IPS-20b (cell line): Measurements from ENCODE around the gene ROGDI.

Experiments used
- H3K27ac ChIP-seq: one replicate; pipeline ENCODE4 v1.5.1; 2013; ENCODE audit warnings: low read length
- H3K27me3 ChIP-seq: 2 replicates; pipeline ENCODE4 v1.6.1; 2013; ENCODE audit warnings: mild to moderate bottlenecking, low read length, inconsistent platforms; ENCODE audit not compliant: insufficient read depth
- H3K36me3 ChIP-seq: 2 replicates; pipeline ENCODE4 v1.6.1; 2013; ENCODE audit warnings: low read depth, mild to moderate bottlenecking, inconsistent platforms, low read length, moderate library complexity; ENCODE audit not compliant: insufficient read depth
- H3K4me1 ChIP-seq: 2 replicates; pipeline ENCODE4 v1.6.1; 2013; ENCODE audit warnings: mild to moderate bottlenecking, control low read depth, inconsistent platforms, low read length, moderate library complexity; ENCODE audit not compliant: insufficient read depth
- H3K4me3 ChIP-seq: 2 replicates; pipeline ENCODE4 v1.5.1; 2013; ENCODE audit warnings: mild to moderate bottlenecking, low read length, inconsistent platforms
- H3K9ac ChIP-seq: 2 replicates; pipeline ENCODE4 v1.6.1; 2013; ENCODE audit warnings: low read depth, mild to moderate bottlenecking, inconsistent platforms, low read length, moderate library complexity
- H3K9me3 ChIP-seq: 2 replicates; pipeline ENCODE4 v1.6.1; 2013; ENCODE audit warnings: mild to moderate bottlenecking, low read depth, low read length, inconsistent platforms; ENCODE audit not compliant: insufficient read depth

The ROGDI gene

GRCh38 chr16:4772351-4772750, 30.1 kb downstream of the ROGDI start:
- Histone ChIP-seq H3K9me3 (no peaks in the 10 kb centered on the region), H3K27ac (no peak overlapping the region), H3K4me3 (no peak overlapping the region), H3K27me3 (no peaks in the 10 kb centered on the region), H3K9ac (no peak overlapping the region), H3K36me3 (no peaks in the 10 kb centered on the region), H3K4me1 (peaks cover 3% of the 10 kb centered on the region; the same call in 1 of the 2 replicates)

- no peaks in the 10 kb centered on the region for H3K36me3 ChIP-seq
- H3K9me3 ChIP-seq, result no peaks in the 10 kb centered on the region
- no peak overlapping the region for H3K27ac ChIP-seq
- peaks cover 3% of the 10 kb centered on the region; the same call in 1 of the 2 replicates for H3K4me1 ChIP-seq
- no peak overlapping the region for H3K4me3 ChIP-seq
- H3K9ac ChIP-seq, result no peak overlapping the region
- no peaks in the 10 kb centered on the region for H3K27me3 ChIP-seq
Measured at GRCh38 chr16:4771646-4772045, 30.8 kb downstream of the ROGDI start.

- Histone ChIP-seq H3K4me3 (peak overlapping the region; percentile 64; the same call in 1 of the 2 replicates), H3K36me3 (peaks cover 10% of the 10 kb centered on the region), H3K27ac (no peak overlapping the region), H3K4me1 (peaks cover 3% of the 10 kb centered on the region; the same call in 1 of the 2 replicates), H3K27me3 (no peaks in the 10 kb centered on the region), H3K9me3 (no peaks in the 10 kb centered on the region), H3K9ac (peak overlapping the region; percentile 74; the same call in 1 of the 2 replicates)
Measured at GRCh38 chr16:4769306-4769638, 33.2 kb downstream of the ROGDI start.

DNA sequence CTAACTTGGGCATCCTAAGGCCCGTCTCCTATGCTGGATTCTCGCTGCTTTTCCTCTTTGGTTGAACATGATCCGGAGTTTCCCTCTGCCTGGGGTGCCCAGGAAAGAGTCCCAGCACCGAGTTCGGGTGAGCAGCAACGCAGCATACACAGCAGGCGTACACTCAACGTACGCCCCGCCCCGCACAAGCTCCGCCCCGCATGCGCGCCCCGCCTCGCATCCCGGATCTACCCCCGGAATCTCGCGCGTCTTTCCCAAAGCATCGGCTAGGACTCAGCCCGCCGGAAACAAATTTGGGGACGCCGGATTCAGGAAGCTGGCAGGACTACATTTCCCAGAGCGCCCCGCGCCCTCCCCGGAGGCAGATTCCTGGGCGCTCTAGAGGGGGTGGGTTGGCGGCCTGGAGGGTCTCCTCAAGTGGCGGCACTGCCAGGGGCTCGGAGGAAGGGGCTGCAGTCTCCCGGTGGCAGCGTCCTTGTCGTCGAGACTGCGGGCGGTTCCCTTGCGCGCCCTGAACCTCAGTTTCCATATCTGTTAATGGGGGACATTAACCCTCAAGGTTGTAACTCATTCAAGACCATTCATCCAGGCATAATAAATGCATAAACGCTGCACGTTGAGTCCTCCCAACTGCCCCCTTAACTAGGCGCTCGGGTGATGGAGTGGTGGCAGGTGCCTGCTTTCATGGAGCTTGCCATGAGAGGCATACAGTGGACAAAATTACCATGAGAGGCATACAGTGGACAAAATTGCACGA, 33.7 kb downstream of the ROGDI start:
- Histone ChIP-seq H3K4me3 (peak overlapping the region; percentile 64), H3K27me3 (no peaks in the 10 kb centered on the region), H3K27ac (no peak overlapping the region), H3K4me1 (peaks cover 3% of the 10 kb centered on the region; the same call in 1 of the 2 replicates), H3K9ac (peak overlapping the region; percentile 74; the same call in 1 of the 2 replicates), H3K36me3 (peaks cover 15% of the 10 kb centered on the region), H3K9me3 (no peaks in the 10 kb centered on the region)

- Histone ChIP-seq H3K36me3 (peaks cover 22% of the 10 kb centered on the region), H3K9me3 (no peaks in the 10 kb centered on the region), H3K27me3 (no peaks in the 10 kb centered on the region), H3K4me1 (peaks cover 3% of the 10 kb centered on the region; the same call in 1 of the 2 replicates), H3K9ac (peak overlapping the region; percentile 63; the same call in 1 of the 2 replicates), H3K27ac (no peak overlapping the region), H3K4me3 (peak overlapping the region; percentile 64)
Measured at GRCh38 chr16:4767872-4768548, 34.4 kb downstream of the ROGDI start.

DNA sequence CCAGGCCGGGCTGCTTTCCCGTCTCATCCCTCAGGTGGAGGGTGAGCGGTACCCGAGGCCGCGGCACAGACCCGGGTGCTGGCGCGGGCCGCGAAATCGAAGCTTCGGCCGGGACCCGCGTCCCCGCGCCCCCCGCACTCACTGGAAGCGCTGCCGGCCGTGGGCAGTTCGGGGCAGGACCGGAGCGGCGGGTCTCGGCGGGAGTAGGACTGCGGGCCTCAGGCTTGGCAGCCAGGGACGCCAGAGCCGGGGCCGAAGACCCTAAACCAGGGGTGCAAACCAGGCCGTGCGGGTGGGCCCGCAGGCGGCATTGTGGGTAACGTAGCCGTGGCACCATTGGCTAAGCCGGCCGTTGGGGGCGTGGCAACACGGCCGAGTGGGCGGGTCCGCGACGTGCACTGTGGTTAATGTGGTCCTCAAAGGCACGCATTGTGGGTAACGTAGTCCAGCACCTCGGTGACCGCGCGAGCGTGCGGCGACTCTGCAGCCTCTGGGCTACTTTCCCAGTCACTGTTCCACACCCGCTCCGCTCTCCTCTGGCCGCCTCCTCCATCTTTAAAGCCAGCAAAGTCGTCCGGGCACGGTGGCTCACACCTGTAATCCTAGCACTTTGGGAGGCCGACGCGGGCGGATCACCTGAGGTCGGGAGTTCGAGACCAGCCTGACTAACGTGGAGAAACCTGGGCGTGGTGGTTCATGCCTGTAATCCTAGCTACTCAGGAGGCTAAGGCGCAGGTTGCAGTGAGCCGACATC, 35.4 kb downstream of the ROGDI start, which contains the start of gene ZNF500:
Gene ZNF500 (minus strand): TSS at position 288 of the 754 bp plus-strand sequence. CDS start 1,184 bp downstream, outside the sequence.
- Histone ChIP-seq H3K27ac (peak within 1 kb of the TSS; percentile 36), H3K9me3 (no peaks in the 10 kb centered on the region), H3K4me1 (peaks cover 3% of the 10 kb centered on the region; the same call in 1 of the 2 replicates), H3K9ac (peak within 1 kb of the TSS; percentile 88), H3K36me3 (peaks cover 31% of the 10 kb centered on the region), H3K4me3 (peak within 1 kb of the TSS; percentile 90), H3K27me3 (no peaks in the 10 kb centered on the region)

DNA sequence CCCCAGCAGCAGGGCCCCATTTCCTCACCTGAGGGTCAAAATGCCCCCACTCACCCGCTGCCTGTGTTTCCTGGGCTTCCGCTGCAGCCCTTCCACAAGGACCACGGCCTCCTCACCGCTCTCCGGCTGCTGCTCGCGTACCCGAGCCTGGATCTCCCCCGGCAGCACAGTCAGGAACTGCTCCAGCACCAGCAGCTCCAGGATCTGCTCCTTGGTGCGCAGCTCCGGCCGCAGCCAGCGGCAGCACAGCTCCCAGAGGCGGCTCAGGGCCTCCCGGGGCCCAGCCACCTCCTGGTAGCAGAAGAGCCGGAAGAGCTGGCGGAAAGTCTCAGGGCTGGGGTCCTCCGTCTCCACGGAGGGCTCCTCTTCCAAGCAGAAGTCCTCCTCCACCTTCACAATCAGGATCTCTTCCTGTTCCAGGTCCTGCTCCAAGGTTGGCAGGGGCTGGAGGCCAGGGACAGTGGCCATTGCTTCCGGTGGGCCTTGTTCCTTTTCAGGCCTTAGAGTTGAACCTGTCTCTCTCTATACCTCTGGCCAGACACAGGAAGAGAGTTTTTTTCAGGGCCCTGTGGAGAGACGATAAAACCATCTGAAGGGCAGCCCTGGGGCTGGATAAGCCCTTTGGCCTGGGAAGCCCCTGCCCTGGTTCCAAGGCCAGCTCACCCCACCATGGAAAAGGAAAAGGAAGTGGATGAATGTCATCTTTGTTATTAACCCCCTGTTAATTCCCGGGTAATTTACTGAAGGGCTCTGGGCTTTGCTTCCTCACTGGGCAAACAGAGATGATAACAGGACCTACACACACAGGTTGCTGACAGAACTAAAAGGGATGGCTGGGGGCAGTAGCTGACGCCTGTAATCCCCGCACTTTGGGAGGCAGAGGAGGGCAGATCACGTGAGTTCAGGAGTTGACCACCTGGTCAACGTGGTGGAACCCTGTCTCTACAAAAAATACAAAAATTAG, 36.6 kb downstream of the ROGDI start:
- Histone ChIP-seq H3K36me3 (peaks cover 38% of the 10 kb centered on the region), H3K27ac (no peak overlapping the region)

DNA sequence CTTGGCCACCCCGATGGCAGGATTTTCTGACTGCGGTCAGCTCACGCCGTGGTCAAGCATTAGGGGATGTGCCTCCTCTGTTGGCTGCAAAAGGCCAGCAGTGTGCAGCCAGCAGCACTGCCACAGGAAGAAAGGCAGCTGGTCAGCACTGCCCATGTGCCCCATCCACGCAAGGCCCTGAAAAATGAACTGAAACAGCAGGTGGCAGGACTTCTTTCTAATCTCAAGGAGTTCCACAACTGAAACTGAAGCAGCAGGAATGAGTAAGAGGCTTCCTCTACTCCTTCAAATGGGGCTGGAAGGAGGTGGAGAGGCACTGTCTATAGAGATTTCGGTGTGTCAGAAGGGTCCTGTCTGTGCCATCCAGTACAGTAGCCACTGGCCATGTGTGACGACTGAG, 38.6 kb downstream of the ROGDI start:
- Histone ChIP-seq H3K4me1 (peaks cover 3% of the 10 kb centered on the region; the same call in 1 of the 2 replicates), H3K27me3 (no peaks in the 10 kb centered on the region), H3K4me3 (no peak overlapping the region), H3K9ac (no peak overlapping the region), H3K27ac (no peak overlapping the region), H3K36me3 (peaks cover 56% of the 10 kb centered on the region), H3K9me3 (no peaks in the 10 kb centered on the region)

More for the DNA sequence above, 36.6 kb downstream of the ROGDI start:
- H3K9ac ChIP-seq, result peak overlapping the region; percentile 88
- peaks cover 3% of the 10 kb centered on the region; the same call in 1 of the 2 replicates for H3K4me1 ChIP-seq
- peak overlapping the region; percentile 90 for H3K4me3 ChIP-seq
- H3K9me3 ChIP-seq, result no peaks in the 10 kb centered on the region
- H3K27me3 ChIP-seq, result no peaks in the 10 kb centered on the region

GRCh38 chr16:4762205-4762604, 40.2 kb downstream of the ROGDI start:
- no peaks in the 10 kb centered on the region for H3K4me1 ChIP-seq
- no peak overlapping the region for H3K9ac ChIP-seq
- no peak overlapping the region for H3K4me3 ChIP-seq
- H3K27me3 ChIP-seq, result no peaks in the 10 kb centered on the region
- no peaks in the 10 kb centered on the region for H3K9me3 ChIP-seq
- H3K36me3 ChIP-seq, result peaks cover 69% of the 10 kb centered on the region
- H3K27ac ChIP-seq, result no peak overlapping the region

DNA sequence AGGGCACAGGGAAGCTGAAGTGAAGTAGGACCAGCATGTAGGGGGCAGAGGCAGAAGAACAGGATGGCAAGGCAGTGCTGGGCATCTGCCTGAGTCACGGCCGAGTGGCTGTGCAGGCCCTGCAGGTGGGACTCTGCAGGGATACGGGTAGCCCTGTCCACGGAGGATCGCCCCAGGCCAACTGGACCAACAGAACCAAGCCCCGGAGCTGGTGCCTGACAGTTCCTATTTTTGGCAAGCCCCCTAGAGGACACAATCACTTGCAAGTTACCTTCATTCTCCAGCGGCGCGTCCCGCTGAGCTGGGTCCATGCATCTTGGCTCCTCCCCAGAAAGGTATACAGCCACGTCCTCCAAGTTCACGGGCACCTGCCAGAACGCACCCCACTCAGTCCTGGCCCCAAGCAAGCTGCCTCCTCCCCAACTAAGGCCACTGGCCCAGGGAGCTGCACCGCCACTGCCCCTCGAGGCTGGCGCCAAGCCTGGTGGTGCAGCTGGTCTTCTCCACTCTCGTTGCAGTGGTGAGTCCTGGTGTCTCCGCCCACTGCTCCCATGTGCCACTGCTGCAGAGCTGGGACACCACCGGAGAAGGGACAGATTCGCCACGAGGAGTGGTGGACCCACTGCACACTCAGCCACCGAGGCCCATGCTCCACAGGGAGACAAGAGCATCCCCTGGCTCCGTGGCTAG, 42.1 kb downstream of the ROGDI start:
- Histone ChIP-seq H3K36me3 (peaks cover 84% of the 10 kb centered on the region), H3K9me3 (0 out of 2 replicates have a peak, but pooled peaks cover 6% of the 10 kb centered on the region), H3K4me1 (no peaks in the 10 kb centered on the region), H3K27me3 (no peaks in the 10 kb centered on the region), H3K27ac (no peak overlapping the region), H3K4me3 (no peak overlapping the region), H3K9ac (no peak overlapping the region)
